ENCODE measurements around the gene ZNF384.
"Not testable (repeated sequence)": the region's sequence is repeated elsewhere in the genome, so short reads cannot be mapped to it uniquely, and the experiment has no call there.

ZNF384 gene

DNA sequence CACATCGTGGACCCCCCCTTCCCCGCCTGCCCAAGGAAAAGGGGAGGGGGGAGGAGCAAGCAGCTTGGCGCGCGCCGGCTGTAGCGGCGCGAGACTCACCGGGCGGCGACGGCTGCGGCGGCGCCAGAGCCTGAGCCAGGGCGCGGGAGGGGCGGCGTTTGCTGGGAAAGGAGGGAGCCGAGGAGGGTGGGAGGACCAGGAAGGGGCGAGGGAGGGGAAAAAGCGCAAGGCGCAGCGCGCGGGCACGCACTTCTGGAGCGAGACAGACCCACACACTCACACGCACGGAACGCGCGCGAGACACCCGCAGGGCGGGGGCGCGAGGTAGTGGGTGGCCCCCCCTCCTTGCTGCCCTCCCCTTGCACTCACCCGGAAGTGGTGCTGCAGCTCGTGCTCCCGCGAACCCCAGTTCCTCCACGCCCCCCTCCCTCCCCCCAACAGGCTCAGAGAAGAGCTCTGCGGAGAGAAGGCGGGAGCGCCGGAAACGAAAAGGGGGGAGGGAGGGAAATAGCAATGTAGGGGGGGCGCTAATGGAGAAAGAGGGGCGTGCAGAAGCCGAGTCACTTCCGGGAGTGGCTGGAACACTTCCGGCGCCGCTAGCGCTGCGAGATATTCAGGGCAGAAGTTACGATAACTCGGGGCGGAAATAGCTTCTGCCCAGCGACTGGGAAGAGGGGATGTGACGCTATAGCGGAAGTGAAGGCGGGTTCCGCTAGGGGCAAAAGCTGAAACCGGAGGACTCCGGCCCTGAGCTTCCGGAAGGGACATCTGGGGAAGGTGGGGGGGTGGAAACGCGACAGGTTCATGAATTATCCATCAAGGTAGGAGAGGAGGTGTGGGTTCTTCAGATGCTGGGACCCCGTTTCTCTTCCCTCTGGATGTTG lies at the start of gene ZNF384:
ZNF384 (minus strand) TSS at position 377 of the 884 bp plus-strand sequence. CDS start 9,855 bp downstream, outside the sequence.
- peak; percentile 96 for DNase-seq (ENCODE audit: low read depth)

DNA sequence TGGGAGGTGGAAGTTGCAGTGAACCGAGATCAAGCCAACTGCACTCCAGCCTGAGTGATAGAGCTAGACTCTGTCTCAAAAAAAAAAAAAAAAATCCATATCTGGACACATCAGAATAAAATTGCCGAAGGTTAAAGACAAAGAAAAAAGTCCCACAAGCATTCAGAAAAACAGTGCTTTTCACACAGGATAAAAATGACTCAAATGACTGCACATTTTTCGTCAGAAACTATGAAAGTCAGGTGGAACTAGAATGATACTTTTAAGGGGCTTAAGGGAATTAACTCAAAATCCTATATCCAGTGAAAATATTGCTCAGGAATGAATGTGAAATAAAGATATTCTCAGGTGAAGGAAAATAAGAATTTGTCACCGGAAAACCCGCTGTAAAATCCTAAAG lies 47.6 kb upstream of the ZNF384 start:
- DNase-seq (ENCODE audit: low read depth), result no peak

GRCh38 chr12:6735448-6736191 lies 46.4 kb upstream of the ZNF384 start:
- no peak for DNase-seq (ENCODE audit: low read depth)

DNA sequence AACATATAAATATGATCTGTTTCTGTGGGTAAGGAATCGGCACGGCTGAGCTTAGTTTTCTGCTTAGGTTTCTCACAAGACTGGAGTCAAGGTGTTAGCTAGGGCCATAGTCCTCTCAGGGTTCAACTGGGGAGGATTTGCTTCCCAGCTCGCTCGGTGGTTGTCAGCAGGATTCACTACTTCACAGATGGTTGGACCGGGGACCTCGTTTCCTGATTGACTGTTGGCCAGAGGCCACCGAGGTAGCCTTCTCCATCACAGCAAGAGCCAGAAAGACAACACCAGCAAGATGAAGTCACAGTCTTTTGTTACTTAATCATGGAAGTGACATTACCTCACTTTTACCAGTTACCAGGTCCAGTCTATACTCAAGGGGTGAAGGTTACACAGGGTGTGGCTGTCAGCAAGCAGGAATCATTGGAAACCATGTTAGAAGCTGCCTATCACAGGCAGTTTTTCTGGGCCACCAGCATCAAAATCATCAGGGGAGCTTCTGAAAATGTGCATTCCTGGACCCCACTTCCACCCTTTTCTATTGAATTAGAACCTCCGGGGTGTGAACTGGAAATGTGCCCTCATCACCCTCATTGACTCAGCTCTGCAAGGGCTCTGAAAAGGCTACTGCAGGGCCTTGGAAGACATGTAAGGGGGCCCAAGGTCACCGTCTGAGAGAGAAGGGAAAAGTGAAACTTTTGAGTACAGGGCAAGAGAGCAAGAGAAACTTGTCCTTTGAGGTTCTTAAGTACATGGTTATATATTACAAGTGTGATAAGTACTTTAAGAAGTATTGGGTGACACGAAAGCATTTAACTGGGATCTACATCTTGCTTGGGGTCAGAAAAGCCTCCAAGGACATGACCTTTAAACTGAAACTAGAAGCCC lies 45.6 kb upstream of the ZNF384 start:
- DNase-seq (ENCODE audit: low read depth), result no peak

GRCh38 chr12:6730169-6730568 lies 41.0 kb upstream of the ZNF384 start:
- DNase-seq (ENCODE audit: low read depth), result no peak

DNA sequence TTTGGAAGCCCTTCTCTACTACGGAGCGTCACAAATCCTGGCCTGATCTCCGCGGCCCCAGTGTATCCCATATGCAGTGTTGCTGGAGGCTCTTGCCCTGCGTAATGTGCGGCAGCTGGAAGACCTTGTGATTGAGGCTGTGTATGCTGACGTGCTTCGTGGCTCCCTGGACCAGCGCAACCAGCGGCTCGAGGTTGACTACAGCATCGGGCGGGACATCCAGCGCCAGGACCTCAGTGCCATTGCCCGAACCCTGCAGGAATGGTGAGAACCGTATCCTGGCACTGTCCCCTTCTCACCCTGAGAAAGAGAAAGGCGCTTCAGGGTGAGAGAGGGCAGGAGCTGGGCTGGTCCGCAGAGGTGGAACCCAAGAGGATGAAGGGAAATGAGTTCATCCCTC lies 40.0 kb upstream of the ZNF384 start:
- DNase-seq (ENCODE audit: low read depth), result no peak

DNA sequence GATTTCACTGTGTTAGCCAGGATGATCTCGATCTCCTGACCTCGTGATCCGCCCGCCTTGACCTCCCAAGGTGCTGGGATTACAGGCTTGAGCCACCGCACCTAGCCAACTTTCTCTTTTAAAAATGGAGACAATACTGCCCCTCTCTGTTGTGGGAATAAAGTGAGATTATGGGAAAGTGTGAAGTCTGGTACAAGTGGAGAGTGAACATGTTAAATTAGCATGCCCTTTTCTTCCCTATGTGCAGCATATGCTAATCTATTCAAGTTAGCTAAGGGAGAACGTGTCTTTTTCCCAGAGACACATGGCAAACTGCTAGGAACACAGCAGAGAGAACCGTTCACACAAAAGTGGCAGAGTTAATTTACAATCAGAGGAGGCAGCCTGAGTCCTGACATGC lies 36.2 kb upstream of the ZNF384 start:
- DNase-seq (ENCODE audit: low read depth), result no peak

DNA sequence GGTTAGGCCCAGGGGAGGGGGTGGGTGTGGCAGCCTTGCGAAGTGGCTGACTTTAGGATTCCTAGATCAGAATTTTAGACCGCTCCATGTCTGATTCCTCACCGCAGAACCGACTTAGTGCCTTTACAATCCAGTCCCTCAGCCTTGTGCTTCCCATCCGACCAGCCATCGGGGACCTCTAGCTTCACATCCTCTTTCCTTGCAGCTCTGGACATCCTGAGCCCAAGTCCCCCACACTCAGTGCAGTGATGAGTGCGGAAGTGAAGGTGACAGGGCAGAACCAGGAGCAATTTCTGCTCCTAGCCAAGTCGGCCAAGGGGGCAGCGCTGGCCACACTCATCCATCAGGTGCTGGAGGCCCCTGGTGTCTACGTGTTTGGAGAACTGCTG lies 35.2 kb upstream of the ZNF384 start:
- peak; percentile 13 for DNase-seq (ENCODE audit: low read depth)

DNA sequence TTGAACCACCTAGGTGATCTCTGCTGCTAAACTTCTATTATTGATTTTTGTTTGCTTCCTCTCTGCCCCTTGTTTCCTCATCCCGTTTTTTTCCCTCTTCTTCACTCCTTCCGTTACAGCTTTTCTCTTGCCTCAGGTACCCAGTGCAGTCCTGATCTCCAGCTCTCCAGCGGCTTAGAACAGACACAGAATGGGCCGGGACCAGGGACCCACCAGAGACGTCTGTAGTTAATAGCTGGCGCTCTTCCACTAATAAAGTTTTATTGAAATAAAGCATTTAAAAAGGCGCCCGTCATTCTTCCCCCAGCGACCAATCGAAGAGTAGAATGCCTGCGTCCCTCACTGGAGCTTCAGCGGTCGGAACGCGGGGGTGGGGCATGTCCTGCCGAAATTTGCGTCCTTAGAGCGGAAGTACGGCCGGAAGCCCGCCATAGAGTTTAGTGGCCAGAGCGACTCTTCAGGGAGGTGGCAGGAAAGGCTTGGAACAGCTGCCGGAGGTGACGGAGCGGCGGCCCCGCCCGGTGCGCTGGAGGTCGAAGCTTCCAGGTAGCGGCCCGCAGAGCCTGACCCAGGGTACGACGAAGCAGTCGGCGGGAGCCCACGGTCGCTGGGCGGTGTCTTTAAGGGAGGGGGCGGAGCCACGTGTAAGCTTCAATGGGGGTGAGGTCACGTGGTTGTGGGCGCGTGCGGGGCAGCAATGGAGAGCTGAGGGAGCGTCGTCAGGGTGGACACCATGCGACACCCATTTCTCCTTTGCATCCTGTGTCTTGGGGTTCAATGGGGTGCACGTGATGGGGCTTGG lies 34.6 kb upstream of the ZNF384 start, which contains the start of gene COPS7A:
COPS7A (plus strand) TSS at position 440 of the 802 bp plus-strand sequence. CDS start 611 bp downstream, outside the sequence.
- DNase-seq (ENCODE audit: low read depth), result peak; percentile 91

- DNase-seq (ENCODE audit: low read depth), result no peak
Observed at GRCh38 chr12:6722863-6723262, 33.7 kb upstream of the ZNF384 start.

DNA sequence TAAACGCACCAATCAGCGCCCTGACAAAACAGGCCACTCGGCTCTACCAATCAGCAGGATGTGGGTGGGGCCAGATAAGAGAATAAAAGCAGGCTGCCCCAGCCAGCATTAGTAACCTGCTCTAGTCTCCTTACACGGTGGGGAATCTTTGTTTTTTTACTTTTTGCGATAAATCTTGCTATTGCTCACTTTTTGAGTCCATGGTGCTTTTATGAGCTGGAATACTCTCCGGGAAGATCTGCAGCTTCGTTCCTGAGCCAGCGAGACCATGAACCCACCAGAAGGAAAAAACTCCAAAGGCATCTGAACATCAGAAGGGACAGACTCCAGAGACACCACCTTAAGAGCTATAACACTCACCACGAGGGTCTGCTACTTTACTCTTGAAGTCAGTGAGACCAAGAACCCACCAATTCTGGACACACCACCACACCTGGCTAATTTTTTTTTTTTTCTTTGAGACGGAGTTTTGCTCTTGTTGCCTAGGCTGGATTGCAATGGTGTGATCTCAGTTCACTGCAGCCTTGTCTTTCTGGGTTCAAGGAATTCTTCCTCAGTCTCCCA lies 27.8 kb upstream of the ZNF384 start:
- DNase-seq (ENCODE audit: low read depth), result no peak

DNA sequence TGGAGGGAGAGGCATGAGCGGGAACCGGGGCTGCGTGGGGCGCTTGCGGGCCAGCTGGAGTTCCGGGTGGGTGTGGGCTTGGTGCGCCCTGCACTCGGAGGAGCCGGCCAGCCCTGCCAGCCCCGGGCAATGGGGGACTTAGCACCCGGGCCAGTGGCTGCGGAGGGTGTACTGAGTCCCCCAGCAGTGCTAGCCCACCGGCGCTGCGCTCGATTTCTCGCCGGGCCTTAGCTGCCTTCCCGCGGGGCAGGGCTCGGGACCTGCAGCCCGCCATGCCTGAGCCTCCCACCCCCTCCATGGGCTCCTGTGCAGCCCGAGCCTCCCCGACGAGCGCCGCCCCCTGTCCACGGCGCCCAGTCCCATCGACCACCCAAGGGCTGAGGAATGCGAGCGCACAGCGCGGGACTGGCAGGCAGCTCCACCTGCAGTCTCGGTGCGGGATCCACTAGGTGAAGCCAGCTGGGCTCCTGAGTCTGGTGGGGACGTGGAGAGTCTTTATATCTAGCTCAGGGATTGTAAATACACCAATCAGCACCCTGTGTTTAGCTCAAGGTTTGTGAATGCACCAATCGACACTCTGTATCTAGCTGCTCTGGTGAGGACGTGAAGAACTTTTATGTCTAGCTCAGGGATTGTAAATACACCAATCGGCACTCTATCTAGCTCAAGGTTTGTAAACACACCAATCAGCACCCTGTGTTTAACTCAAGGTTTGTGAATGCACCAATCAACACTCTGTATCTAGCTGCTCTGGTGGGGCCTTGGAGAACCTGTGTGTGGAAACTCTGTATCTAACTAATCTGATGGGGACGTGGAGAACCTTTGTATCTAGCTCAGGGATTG lies 27.1 kb upstream of the ZNF384 start:
- DNase-seq (ENCODE audit: low read depth), result not testable (repeated sequence)

GRCh38 chr12:6708960-6709394 lies 19.8 kb upstream of the ZNF384 start:
- DNase-seq (ENCODE audit: low read depth), result no peak

- not testable (repeated sequence) for DNase-seq (ENCODE audit: low read depth)
Observed at GRCh38 chr12:6708351-6708750, 19.2 kb upstream of the ZNF384 start.

- no peak for DNase-seq (ENCODE audit: low read depth)
Observed at GRCh38 chr12:6703631-6704030, 14.5 kb upstream of the ZNF384 start.

DNA sequence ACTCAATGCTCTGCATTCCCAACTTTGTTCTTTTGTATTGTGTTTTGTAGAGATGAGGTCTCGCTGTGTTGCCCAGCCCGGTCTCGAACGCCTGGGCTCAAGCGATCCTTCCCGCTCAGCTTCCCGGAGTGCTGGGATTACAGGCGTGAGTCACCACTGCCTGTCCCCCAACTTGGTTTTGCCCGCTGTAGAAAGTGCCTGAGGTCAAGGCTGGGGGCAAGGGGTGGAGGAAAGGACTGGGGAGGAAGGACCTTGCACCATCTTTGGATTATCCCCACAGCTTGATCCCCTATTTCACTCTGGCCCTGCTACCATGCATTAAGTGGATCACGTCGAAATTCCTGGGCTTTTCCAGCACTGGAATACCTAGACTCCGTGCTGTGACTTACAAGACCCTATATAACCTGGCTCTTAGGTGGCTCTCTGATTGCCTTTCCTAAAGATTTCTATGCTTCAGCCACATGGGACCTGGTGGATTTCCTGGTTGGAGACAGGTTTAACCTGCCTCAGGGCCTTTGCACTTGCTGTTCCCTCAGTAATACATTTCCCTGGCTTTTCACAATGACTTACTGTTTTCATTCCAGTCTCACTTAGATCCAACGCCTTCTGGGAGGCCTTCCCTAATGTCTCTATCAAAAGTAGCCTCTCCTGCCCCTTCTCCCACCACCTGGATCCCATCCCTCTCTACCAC lies 12.0 kb upstream of the ZNF384 start:
- DNase-seq (ENCODE audit: low read depth), result no peak

DNA sequence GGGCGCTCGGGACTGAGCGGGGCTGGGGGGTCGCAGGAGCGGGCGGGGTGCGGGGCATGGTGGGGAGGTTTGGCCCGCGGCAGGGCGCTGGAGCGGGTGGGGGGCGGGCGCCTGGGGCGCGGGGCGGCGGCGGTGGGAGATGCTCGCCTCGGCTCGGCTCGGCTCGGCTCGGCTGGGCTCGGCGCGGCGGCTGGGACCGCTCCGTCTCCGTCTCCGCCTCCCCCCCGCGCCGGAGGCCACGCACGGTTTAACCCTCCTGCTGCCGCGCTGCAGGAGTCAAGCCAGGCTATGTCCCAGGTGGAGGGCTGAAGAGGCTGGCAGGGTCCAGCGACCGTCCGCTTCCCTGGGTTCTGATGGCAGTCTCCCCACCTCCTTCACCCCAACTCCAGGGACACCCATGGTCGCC lies 11.5 kb upstream of the ZNF384 start, which contains the start of gene PIANP:
PIANP (minus strand) TSS at position 170 of the 406 bp plus-strand sequence. CDS start 2,754 bp downstream, outside the sequence.
- DNase-seq (ENCODE audit: low read depth), result peak; percentile 19

- DNase-seq (ENCODE audit: low read depth), result no peak
Observed at GRCh38 chr12:6699989-6700645, 10.9 kb upstream of the ZNF384 start.

Measured in T-helper 22 cell (primary cell).